A673 (cell line): ENCODE measurements around the gene SNX30. TPM values are rescaled to one million over a fixed set of nuclear protein-coding genes. Genes with fewer than 3 reads are reported as not detected.
A peak's percentile ranks its signal among the peaks of the same experiment; 100 is the strongest.

Experiments used
- BruUV-seq: library from RNA; stranded (reverse); fragments of 400-500 nt; replicated peaks from 2 replicates; lab custom pipeline; 2021; lab: Mats Ljungman, UMichigan
- CTCF ChIA-PET: fragments of 300-600 bp; sonication (Branson Sonifier 250); formaldehyde crosslinking; loops from one replicate; lab custom pipeline; 2022; ENCODE audit warnings: antibody characterized with exemption; lab: Charles Lee
- POLR2A ChIA-PET: fragments of 300-600 bp; sonication (Branson Sonifier 250); formaldehyde crosslinking; loops from one replicate; lab custom pipeline; 2022; ENCODE audit warnings: antibody characterized with exemption; ENCODE audit not compliant: low non-redundant PET; lab: Charles Lee
- DNase-seq: peaks from one replicate; pipeline ENCODE4 v3.0.0-alpha.2; 2015; ENCODE audit warnings: low spot score
- H3K27ac ChIP-seq: fragments of 200-600 bp; sonication (generic); 2 replicates; pipeline ENCODE4 v1.5.1; 2016; ENCODE audit warnings: mixed run types, low read depth, mild to moderate bottlenecking, mixed read lengths, antibody characterized with exemption, low read length; ENCODE audit not compliant: poor library complexity, severe bottlenecking
- H3K27me3 ChIP-seq: fragments of 200-600 bp; sonication (generic); replicated peaks from 2 replicates; pipeline ENCODE4 v1.6.1; 2017; ENCODE audit warnings: mixed run types, low read depth, mild to moderate bottlenecking, mixed read lengths, antibody characterized with exemption, low read length; ENCODE audit not compliant: insufficient read depth, poor library complexity
- H3K36me3 ChIP-seq: fragments of 200-600 bp; sonication (generic); 2 replicates; pipeline ENCODE4 v1.6.1; 2016; ENCODE audit warnings: mixed run types, mild to moderate bottlenecking, mixed read lengths, antibody characterized with exemption, low read length; ENCODE audit not compliant: insufficient read depth, poor library complexity, severe bottlenecking
- H3K4me1 ChIP-seq: fragments of 200-600 bp; sonication (generic); 2 replicates; pipeline ENCODE4 v1.6.1; 2017; ENCODE audit warnings: mixed run types, mild to moderate bottlenecking, mixed read lengths, antibody characterized with exemption, low read length; ENCODE audit not compliant: insufficient read depth, poor library complexity, severe bottlenecking
- H3K4me3 ChIP-seq: fragments of 200-600 bp; sonication (generic); 2 replicates; pipeline ENCODE4 v1.5.1; 2016; ENCODE audit warnings: low read depth, mixed run types, mild to moderate bottlenecking, mixed read lengths, low read length; ENCODE audit not compliant: poor library complexity, severe bottlenecking
- H3K9me3 ChIP-seq: fragments of 200-600 bp; sonication (generic); 2 replicates; pipeline ENCODE4 v1.6.1; 2016; ENCODE audit warnings: mixed run types, low read depth, mild to moderate bottlenecking, mixed read lengths, antibody characterized with exemption, low read length; ENCODE audit not compliant: poor library complexity, severe bottlenecking
- EZH2 ChIP-seq: fragments of 200-600 bp; sonication (generic); IDR thresholded peaks from 2 replicates; pipeline ENCODE4 v1.6.1; 2017; ENCODE audit warnings: borderline replicate concordance, low read depth, mild to moderate bottlenecking, mixed read lengths, antibody characterized with exemption, low read length; ENCODE audit not compliant: poor library complexity, severe bottlenecking
- intact Hi-C: fragments of 100-400 bp; cut with micrococcal nuclease; formaldehyde crosslinking; loops from one replicate; pipeline ENCODE4 v1.10.0; 2022; ENCODE audit not compliant: unreplicated experiment
- total RNA-seq: library from RNA; stranded (reverse); gene quantifications from 2 replicates; pipeline ENCODE4 v1.2.3, GENCODE V29; 2021
- TF ChIP-seq, protein P1 (sequence below): fragments of 300-800, 200-600 bp; sonication (generic); conservative IDR thresholded peaks from 2 replicates; pipeline ENCODE4 v1.5.1; 2017; ENCODE audit warnings: low read depth, mild to moderate bottlenecking, antibody characterized with exemption, low read length, moderate library complexity, mixed read lengths

Gene SNX30
- total RNA-seq, 1 experiment from 2014 or later = 6.1 TPM

DNA sequence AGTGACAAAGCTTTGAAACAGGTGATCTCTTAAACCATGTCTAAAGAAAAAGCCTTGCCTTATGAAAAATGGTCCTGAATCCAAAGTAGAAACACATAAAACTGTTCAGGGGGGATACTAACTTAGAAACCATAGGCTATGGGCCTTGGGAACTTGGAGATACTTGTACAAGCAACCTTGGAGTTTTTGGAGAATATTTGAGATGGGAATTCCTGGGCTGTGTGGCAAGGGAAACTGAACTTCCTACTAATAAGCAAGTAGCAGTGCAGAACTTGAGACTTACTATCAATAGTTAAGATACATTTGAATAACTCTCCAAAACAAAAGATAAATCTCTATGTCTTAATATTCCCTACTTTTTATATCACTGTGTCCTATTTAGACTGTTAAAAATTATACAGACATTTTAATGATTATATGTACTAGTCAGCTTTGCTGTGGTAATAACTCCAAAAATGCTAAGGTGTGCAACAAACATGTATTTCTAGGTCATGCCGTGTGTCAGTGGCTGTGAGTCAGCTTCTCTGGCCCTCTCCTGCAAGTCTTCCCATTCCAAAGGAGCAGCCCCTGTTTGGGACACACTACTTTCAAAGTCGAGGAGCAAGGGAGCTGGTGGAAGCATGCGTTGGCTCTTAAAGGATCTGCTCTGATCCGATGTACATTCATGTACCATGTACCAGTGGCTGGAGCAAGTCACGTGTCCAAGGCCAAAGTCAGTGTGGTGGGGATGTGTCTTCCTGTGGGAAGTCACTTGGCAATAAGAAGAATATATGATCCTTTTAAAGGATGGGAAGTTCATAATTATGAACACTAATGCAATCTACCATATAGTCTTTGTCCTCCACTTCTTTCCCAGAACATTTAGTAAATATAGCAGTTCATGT, 39.6 kb downstream of the SNX30 start:
- H3K27ac ChIP-seq = no peak overlapping the region
- no peaks in the 10 kb centered on the region for H3K36me3 ChIP-seq
- no peak overlapping the region for H3K4me3 ChIP-seq
- H3K4me1 ChIP-seq = no peaks in the 10 kb centered on the region
- H3K27me3 ChIP-seq = no peaks in the 10 kb centered on the region
- CTCF ChIA-PET = no interaction called here
- no TSS peak for BruUV-seq
- no peaks in the 10 kb centered on the region for H3K9me3 ChIP-seq
- intact Hi-C loops = loop anchor here (10.0 kb wide), 1 partner anchor 695 kb away; no protein-coding TSS in a partner anchor
- no peak for TF ChIP-seq EZH2
- TF ChIP-seq, protein P1, sequence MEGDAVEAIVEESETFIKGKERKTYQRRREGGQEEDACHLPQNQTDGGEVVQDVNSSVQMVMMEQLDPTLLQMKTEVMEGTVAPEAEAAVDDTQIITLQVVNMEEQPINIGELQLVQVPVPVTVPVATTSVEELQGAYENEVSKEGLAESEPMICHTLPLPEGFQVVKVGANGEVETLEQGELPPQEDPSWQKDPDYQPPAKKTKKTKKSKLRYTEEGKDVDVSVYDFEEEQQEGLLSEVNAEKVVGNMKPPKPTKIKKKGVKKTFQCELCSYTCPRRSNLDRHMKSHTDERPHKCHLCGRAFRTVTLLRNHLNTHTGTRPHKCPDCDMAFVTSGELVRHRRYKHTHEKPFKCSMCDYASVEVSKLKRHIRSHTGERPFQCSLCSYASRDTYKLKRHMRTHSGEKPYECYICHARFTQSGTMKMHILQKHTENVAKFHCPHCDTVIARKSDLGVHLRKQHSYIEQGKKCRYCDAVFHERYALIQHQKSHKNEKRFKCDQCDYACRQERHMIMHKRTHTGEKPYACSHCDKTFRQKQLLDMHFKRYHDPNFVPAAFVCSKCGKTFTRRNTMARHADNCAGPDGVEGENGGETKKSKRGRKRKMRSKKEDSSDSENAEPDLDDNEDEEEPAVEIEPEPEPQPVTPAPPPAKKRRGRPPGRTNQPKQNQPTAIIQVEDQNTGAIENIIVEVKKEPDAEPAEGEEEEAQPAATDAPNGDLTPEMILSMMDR = no peak
- POLR2A ChIA-PET = no interaction called here
- no peak for DNase-seq

DNA sequence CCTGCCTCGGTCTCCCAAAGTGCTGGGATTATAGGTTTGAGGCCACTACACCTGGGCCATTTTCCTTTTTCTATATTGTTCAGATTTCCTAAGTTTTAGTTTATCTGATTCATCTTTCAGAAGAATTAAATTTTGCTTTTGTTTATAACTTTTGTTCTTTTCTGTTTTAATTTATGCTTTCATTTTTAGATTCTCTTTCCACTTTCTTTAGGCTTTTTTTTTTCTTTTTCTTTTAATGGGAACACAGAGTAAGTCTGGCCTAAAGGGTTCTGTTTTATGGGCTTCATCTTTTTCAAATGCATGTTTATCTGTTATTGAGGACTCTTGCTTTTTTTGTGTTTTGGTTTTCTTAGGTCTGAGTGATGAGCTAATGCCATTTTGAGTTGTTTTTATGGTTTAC, 42.1 kb downstream of the SNX30 start:
- Histone ChIP-seq H3K36me3 (no peaks in the 10 kb centered on the region), H3K27ac (no peak overlapping the region), H3K4me3 (no peak overlapping the region), H3K9me3 (no peaks in the 10 kb centered on the region), H3K27me3 (no peaks in the 10 kb centered on the region), H3K4me1 (no peaks in the 10 kb centered on the region)
- TF ChIP-seq, protein P1 = no peak
- no peak for TF ChIP-seq EZH2
- no peak for DNase-seq
- ChIA-PET CTCF (interaction anchor here (0.6 to 1.0 kb wide), 2 partner anchors 98 to 694 kb away, joined by 4 read pairs; no protein-coding TSS in a partner anchor), POLR2A (no interaction called here)
- BruUV-seq = no TSS peak
- intact Hi-C loops = loop anchor here (10.0 kb wide), 1 partner anchor 698 kb away; no protein-coding TSS in a partner anchor

DNA sequence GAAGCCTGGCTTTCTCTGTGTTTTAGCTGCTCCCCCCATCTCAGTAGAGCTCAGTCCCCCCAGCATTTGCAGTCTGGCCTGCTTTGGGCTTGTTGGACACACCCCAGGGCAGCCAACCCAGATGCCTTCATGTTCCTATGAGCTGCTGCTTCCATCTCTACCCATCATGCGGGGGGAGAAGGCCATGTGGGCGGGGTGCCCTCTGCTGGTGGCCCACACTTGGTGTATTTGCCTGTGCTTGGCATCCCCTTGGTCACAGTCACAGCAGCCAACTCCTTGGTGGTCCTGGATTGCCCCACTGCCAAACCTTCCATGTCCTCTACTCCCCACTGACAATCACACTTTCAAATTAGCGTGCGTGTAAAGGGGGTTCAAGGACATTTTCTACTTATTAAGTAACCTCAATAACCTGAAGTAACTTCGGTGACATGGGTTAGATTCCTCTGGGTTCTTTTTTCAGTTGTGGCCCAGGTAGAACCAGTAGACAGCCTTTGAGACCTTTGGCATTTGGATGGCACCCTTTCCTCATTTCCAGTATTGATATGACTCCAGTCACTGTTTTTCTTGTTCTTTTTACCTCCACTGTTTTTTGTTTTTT, 42.8 kb downstream of the SNX30 start:
- BruUV-seq = no TSS peak

More for the DNA sequence above, 42.8 kb downstream of the SNX30 start:
- TF ChIP-seq, protein P1 = peak; percentile 81
- TF ChIP-seq EZH2 = no peak
- H3K9me3 ChIP-seq = no peaks in the 10 kb centered on the region
- intact Hi-C loops = loop anchor here (10.0 kb wide), 1 partner anchor 699 kb away; no protein-coding TSS in a partner anchor
- CTCF ChIA-PET = interaction anchor here (0.6 to 1.0 kb wide), 2 partner anchors 99 to 695 kb away, joined by 4 read pairs; no protein-coding TSS in a partner anchor
- no peaks in the 10 kb centered on the region for H3K27me3 ChIP-seq
- H3K4me3 ChIP-seq = no peak overlapping the region
- peak; percentile 78 for DNase-seq
- H3K4me1 ChIP-seq = no peaks in the 10 kb centered on the region
- H3K36me3 ChIP-seq = no peaks in the 10 kb centered on the region
- H3K27ac ChIP-seq = no peak overlapping the region
- POLR2A ChIA-PET = no interaction called here
